ENCODE data around the gene MYDGF. TPM values are rescaled to one million over a fixed set of nuclear protein-coding genes. Genes with fewer than 3 reads are reported as not detected.

MYDGF gene
- polyA plus RNA-seq, 3 donors, result 64.6 to 165 (median 160) TPM

GRCh38 chr19:4712771-4713170 is 42.6 kb upstream of the MYDGF start:
- WGBS (ENCODE audit: insufficient coverage), result 99% methylated on average over 14 of the region's 14 CpGs
- H3K9me3 Mint-ChIP-seq, result peaks cover 0 to 4% (median 2%) of the 10 kb centered on the region in 7 donors
- Histone ChIP-seq H3K4me1 (ENCODE audit: control insufficient read depth in 1 of 2, insufficient read depth in 2 of 2, low read length in 2 of 2) (no peaks in the 10 kb centered on the region), H3K9ac (ENCODE audit: insufficient read depth, low read length, poor library complexity, severe bottlenecking) (no peak overlapping the region), H3K79me2 (ENCODE audit: insufficient read depth, low read length) (peaks cover 16% of the 10 kb centered on the region), H3K27me3 (ENCODE audit: control insufficient read depth in 2 of 2, insufficient read depth in 2 of 2, low read length in 2 of 2) (no peaks in the 10 kb centered on the region), H3K27ac (ENCODE audit: low read depth in 1 of 2, low read length in 2 of 2) (no peak overlapping the region), H2AFZ (ENCODE audit: insufficient read depth, low read depth, low read length, poor library complexity, severe bottlenecking) (no peak overlapping the region), H3K4me2 (replicated peaks; ENCODE audit: extremely low read depth, low read length, poor library complexity, severe bottlenecking) (no peak overlapping the region), H3K4me3 (replicated peaks in 1 of 3; ENCODE audit: low read depth in 2 of 3, low read length in 3 of 3) (no peak overlapping the region), H3K36me3 (replicated peaks in 1 of 2; ENCODE audit: control insufficient read depth in 1 of 2, insufficient read depth in 2 of 2, low read length in 2 of 2) (peaks cover 82 to 97% of the 10 kb centered on the region in 2 donors), H4K20me1 (ENCODE audit: insufficient read depth, low read length) (peaks cover 32% of the 10 kb centered on the region), H3K9me3 (replicated peaks in 1 of 2; ENCODE audit: control insufficient read depth in 1 of 2, insufficient read depth in 1 of 2, low read length in 2 of 2) (peaks cover 0 to 7% of the 10 kb centered on the region in 2 donors)
- TF ChIP-seq, protein P1, sequence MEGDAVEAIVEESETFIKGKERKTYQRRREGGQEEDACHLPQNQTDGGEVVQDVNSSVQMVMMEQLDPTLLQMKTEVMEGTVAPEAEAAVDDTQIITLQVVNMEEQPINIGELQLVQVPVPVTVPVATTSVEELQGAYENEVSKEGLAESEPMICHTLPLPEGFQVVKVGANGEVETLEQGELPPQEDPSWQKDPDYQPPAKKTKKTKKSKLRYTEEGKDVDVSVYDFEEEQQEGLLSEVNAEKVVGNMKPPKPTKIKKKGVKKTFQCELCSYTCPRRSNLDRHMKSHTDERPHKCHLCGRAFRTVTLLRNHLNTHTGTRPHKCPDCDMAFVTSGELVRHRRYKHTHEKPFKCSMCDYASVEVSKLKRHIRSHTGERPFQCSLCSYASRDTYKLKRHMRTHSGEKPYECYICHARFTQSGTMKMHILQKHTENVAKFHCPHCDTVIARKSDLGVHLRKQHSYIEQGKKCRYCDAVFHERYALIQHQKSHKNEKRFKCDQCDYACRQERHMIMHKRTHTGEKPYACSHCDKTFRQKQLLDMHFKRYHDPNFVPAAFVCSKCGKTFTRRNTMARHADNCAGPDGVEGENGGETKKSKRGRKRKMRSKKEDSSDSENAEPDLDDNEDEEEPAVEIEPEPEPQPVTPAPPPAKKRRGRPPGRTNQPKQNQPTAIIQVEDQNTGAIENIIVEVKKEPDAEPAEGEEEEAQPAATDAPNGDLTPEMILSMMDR (IDR thresholded peaks at IDR 0.05), result no peak
- no peak for DNase-seq
- H3K27me3 Mint-ChIP-seq (ENCODE audit: low read depth in 3 of 3), result no peaks in the 10 kb centered on the region
- intact Hi-C loops (cut with micrococcal nuclease), result no loop called here
- H3K4me1 Mint-ChIP-seq, result no peaks in the 10 kb centered on the region
- H3K36me3 Mint-ChIP-seq, result peaks cover 77 to 96% of the 10 kb centered on the region in 2 donors
- no peak overlapping the region for H3K4me3 Mint-ChIP-seq
- H3K27ac Mint-ChIP-seq, result no peak overlapping the region

GRCh38 chr19:4711211-4711610 is 41.1 kb upstream of the MYDGF start:
- Mint-ChIP-seq H3K27me3 (ENCODE audit: low read depth in 3 of 3) (no peaks in the 10 kb centered on the region), H3K9me3 (peaks cover 0 to 4% (median 2%) of the 10 kb centered on the region in 7 donors)

More at GRCh38 chr19:4711211-4711610, 41.1 kb upstream of the MYDGF start:
- Histone ChIP-seq H3K79me2 (ENCODE audit: insufficient read depth, low read length) (peaks cover 8% of the 10 kb centered on the region), H3K36me3 (replicated peaks in 1 of 2; ENCODE audit: control insufficient read depth in 1 of 2, insufficient read depth in 2 of 2, low read length in 2 of 2) (peaks cover 70 to 92% of the 10 kb centered on the region in 2 donors), H3K9ac (ENCODE audit: insufficient read depth, low read length, poor library complexity, severe bottlenecking) (no peak overlapping the region), H2AFZ (ENCODE audit: insufficient read depth, low read depth, low read length, poor library complexity, severe bottlenecking) (no peak overlapping the region), H3K27me3 (ENCODE audit: control insufficient read depth in 2 of 2, insufficient read depth in 2 of 2, low read length in 2 of 2) (no peaks in the 10 kb centered on the region), H3K27ac (ENCODE audit: low read depth in 1 of 2, low read length in 2 of 2) (no peak overlapping the region), H4K20me1 (ENCODE audit: insufficient read depth, low read length) (peaks cover 21% of the 10 kb centered on the region), H3K4me1 (ENCODE audit: control insufficient read depth in 1 of 2, insufficient read depth in 2 of 2, low read length in 2 of 2) (no peaks in the 10 kb centered on the region), H3K4me2 (replicated peaks; ENCODE audit: extremely low read depth, low read length, poor library complexity, severe bottlenecking) (no peak overlapping the region), H3K4me3 (replicated peaks in 1 of 3; ENCODE audit: low read depth in 2 of 3, low read length in 3 of 3) (no peak overlapping the region), H3K9me3 (replicated peaks in 1 of 2; ENCODE audit: control insufficient read depth in 1 of 2, insufficient read depth in 1 of 2, low read length in 2 of 2) (peaks cover 0 to 7% of the 10 kb centered on the region in 2 donors)
- WGBS (ENCODE audit: insufficient coverage), result 100% methylated on average over 5 of the region's 8 CpGs
- intact Hi-C loops (cut with micrococcal nuclease), result no loop called here
- Mint-ChIP-seq H3K36me3 (peaks cover 71 to 92% of the 10 kb centered on the region in 2 donors), H3K4me1 (no peaks in the 10 kb centered on the region), H3K27ac (peak overlapping the region in 2 of 7 donors; percentile 6 to 8), H3K4me3 (no peak overlapping the region)
- DNase-seq, result no peak
- TF ChIP-seq, protein P1 (IDR thresholded peaks at IDR 0.05), result no peak
